PC-9 (cell line): Measurements from ENCODE around the gene MFSD6L. TPM values are rescaled to one million over a fixed set of nuclear protein-coding genes. Genes with fewer than 3 reads are reported as not detected.
"Not testable (repeated sequence)": the region's sequence is repeated elsewhere in the genome, so short reads cannot be mapped to it uniquely, and the experiment has no call there.

ENCODE experiments used
- BruUV-seq: library from RNA; stranded (reverse); fragments of 400-500 nt; replicated peaks from 2 replicates; lab custom pipeline; 2021; lab: Mats Ljungman, UMichigan
- CTCF ChIA-PET: fragments of 300-600 bp; sonication (Branson Sonifier 250); formaldehyde crosslinking; loops from one replicate; lab custom pipeline; 2022; ENCODE audit warnings: antibody characterized with exemption; lab: Charles Lee
- POLR2A ChIA-PET: fragments of 300-600 bp; sonication (Branson Sonifier 250); formaldehyde crosslinking; loops from one replicate; lab custom pipeline; 2022; ENCODE audit warnings: antibody characterized with exemption; ENCODE audit not compliant: unreplicated experiment; lab: Charles Lee
- DNase-seq, 2 experiments: peaks; one replicate each; pipeline versions ENCODE4 v3.0.0 to v3.0.0-alpha.2; 2015 to 2022; ENCODE audit warnings: mixed read lengths in 1 of 2
- H2AFZ ChIP-seq: fragments of 200-600 bp; sonication (generic); 2 replicates; pipeline ENCODE4 v1.8.1; 2017; ENCODE audit warnings: antibody characterized with exemption
- H3F3A ChIP-seq: fragments of 200-600 bp; sonication (generic); 2 replicates; pipeline ENCODE4 v1.8.1; 2017; ENCODE audit warnings: antibody characterized with exemption, mild to moderate bottlenecking, low read depth; ENCODE audit not compliant: insufficient read depth
- H3K27ac ChIP-seq: fragments of 200-600 bp; sonication (generic); 2 replicates; pipeline ENCODE4 v1.6.1; 2016; ENCODE audit warnings: mixed run types
- H3K27me3 ChIP-seq: fragments of 200-600 bp; sonication (generic); 2 replicates; pipeline ENCODE4 v1.6.1; 2016; ENCODE audit warnings: low read depth, mixed run types; ENCODE audit not compliant: insufficient read depth
- H3K36me3 ChIP-seq: fragments of 200-600 bp; sonication (generic); 2 replicates; pipeline ENCODE4 v1.6.1; 2016; ENCODE audit warnings: low read depth, mixed run types
- H3K4me1 ChIP-seq: fragments of 200-600 bp; sonication (generic); replicated peaks from 2 replicates; pipeline ENCODE4 v1.6.1; 2016; ENCODE audit warnings: mixed run types; ENCODE audit not compliant: insufficient read depth
- H3K4me2 ChIP-seq: fragments of 200-600 bp; sonication (generic); 2 replicates; pipeline ENCODE4 v1.6.1; 2017; ENCODE audit warnings: mixed run types
- H3K4me3 ChIP-seq: fragments of 200-600 bp; sonication (generic); 2 replicates; pipeline ENCODE4 v1.6.1; 2016; ENCODE audit warnings: mixed run types
- H3K79me2 ChIP-seq: fragments of 200-600 bp; sonication (generic); 2 replicates; pipeline ENCODE4 v1.6.1; 2017; ENCODE audit warnings: low read depth, mixed run types
- H3K9me2 ChIP-seq: fragments of 200-600 bp; sonication (generic); 2 replicates; pipeline ENCODE4 v1.8.1; 2017; ENCODE audit warnings: mild to moderate bottlenecking; ENCODE audit not compliant: insufficient read depth
- H3K9me3 ChIP-seq: fragments of 200-600 bp; sonication (generic); 2 replicates; pipeline ENCODE4 v1.8.1; 2016; ENCODE audit warnings: low read depth; ENCODE audit not compliant: insufficient read depth
- H4K20me1 ChIP-seq: fragments of 200-600 bp; sonication (generic); 2 replicates; pipeline ENCODE4 v1.8.1; 2017; ENCODE audit not compliant: insufficient read depth
- EZH2 ChIP-seq: fragments of 200-600 bp; sonication (generic); IDR thresholded peaks from 2 replicates; pipeline ENCODE4 v1.8.0; 2017; ENCODE audit warnings: antibody characterized with exemption, low read depth
- intact Hi-C: fragments of 100-400 bp; cut with micrococcal nuclease; formaldehyde crosslinking; loops from one replicate; pipeline ENCODE4 v1.10.0; 2022; ENCODE audit not compliant: unreplicated experiment
- total RNA-seq: library from RNA; stranded (reverse); gene quantifications from 2 replicates; pipeline ENCODE4 v1.2.3, GENCODE V29; 2021
- TF ChIP-seq, protein P1 (sequence below): fragments of 200-600 bp; sonication (generic); conservative IDR thresholded peaks from 2 replicates; pipeline ENCODE4 v1.6.1; 2017; ENCODE audit warnings: mixed run types, antibody characterized with exemption, mild to moderate bottlenecking, moderate library complexity

Gene MFSD6L
- total RNA-seq, 1 experiment from 2014 or later, result not detected

DNA sequence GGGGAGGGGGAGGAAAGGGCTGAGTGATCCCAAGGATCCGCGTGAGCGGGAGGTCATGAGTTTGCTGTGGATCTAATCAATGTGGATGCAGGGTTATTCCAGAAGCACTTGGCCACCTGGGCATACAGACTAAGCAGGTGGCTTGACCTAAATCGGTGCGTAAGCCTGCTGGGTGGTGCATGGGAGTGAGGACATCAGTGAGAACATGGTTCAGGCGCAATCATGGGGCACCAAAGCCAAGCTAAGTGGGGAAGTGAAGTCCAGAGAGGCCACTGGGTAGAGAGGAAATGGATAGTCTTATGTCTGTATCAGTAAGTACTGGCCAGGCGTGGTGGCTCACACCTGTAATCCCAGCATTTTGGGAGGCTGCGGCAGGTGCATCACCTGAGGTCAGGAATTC lies 18.9 kb upstream of the MFSD6L start:
- Histone ChIP-seq H3K27ac (no peak overlapping the region), H3K36me3 (no peaks in the 10 kb centered on the region), H3F3A (no peaks in the 10 kb centered on the region), H3K79me2 (no peaks in the 10 kb centered on the region), H3K9me2 (no peaks in the 10 kb centered on the region), H3K4me2 (no peak overlapping the region), H4K20me1 (no peaks in the 10 kb centered on the region), H3K4me1 (no peaks in the 10 kb centered on the region), H2AFZ (no peak overlapping the region), H3K4me3 (no peak overlapping the region), H3K27me3 (peaks cover 14% of the 10 kb centered on the region; the same call in 1 of the 2 replicates), H3K9me3 (no peaks in the 10 kb centered on the region)
- CTCF ChIA-PET, result no interaction called here
- TF ChIP-seq, protein P1, sequence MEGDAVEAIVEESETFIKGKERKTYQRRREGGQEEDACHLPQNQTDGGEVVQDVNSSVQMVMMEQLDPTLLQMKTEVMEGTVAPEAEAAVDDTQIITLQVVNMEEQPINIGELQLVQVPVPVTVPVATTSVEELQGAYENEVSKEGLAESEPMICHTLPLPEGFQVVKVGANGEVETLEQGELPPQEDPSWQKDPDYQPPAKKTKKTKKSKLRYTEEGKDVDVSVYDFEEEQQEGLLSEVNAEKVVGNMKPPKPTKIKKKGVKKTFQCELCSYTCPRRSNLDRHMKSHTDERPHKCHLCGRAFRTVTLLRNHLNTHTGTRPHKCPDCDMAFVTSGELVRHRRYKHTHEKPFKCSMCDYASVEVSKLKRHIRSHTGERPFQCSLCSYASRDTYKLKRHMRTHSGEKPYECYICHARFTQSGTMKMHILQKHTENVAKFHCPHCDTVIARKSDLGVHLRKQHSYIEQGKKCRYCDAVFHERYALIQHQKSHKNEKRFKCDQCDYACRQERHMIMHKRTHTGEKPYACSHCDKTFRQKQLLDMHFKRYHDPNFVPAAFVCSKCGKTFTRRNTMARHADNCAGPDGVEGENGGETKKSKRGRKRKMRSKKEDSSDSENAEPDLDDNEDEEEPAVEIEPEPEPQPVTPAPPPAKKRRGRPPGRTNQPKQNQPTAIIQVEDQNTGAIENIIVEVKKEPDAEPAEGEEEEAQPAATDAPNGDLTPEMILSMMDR, result no peak
- no peak for TF ChIP-seq EZH2
- no TSS peak for BruUV-seq
- intact Hi-C loops, result no loop called here
- DNase-seq, result no peak
- POLR2A ChIA-PET, result no interaction called here

DNA sequence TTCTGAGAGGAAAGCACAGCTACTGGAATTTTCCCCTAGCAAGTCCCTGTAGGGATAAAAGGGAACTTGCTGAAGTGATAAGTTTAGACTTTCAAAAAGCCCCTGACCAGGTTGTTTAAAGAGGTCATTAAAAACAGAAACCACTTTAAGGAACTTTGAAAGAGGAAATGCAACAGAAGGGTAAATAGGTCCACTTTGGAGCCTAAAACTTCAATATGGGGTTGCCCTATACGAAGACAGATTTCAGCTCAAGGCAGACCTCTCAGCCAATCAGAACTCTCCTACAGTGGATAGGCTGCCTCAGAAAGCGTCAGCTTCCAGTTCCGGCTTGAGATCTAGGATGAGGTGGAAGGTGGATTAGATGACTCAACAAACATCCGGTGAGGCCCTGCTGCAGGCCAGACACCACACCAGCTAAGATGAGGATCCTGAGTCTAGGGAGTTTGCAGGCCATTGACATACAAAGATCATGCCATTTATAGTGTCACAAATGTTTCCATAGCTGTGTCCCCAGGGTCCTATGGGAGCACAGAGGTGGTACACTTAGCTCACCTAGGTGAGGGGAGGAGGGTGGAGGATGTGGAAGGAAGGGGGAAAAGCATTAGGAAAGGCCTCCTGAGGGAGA lies 7.9 kb upstream of the MFSD6L start:
- no peak for TF ChIP-seq EZH2
- TF ChIP-seq, protein P1, result no peak
- Histone ChIP-seq H3K27ac (no peak overlapping the region), H3K9me3 (no peaks in the 10 kb centered on the region), H3K36me3 (no peaks in the 10 kb centered on the region), H3K4me1 (no peaks in the 10 kb centered on the region), H3F3A (no peaks in the 10 kb centered on the region), H3K79me2 (no peaks in the 10 kb centered on the region), H3K27me3 (peaks cover 20% of the 10 kb centered on the region), H2AFZ (no peak overlapping the region), H4K20me1 (no peaks in the 10 kb centered on the region), H3K9me2 (no peaks in the 10 kb centered on the region), H3K4me3 (no peak overlapping the region), H3K4me2 (no peak overlapping the region)
- ChIA-PET CTCF (no interaction called here), POLR2A (no interaction called here)
- no TSS peak for BruUV-seq
- intact Hi-C loops, result no loop called here
- DNase-seq, result no peak

DNA sequence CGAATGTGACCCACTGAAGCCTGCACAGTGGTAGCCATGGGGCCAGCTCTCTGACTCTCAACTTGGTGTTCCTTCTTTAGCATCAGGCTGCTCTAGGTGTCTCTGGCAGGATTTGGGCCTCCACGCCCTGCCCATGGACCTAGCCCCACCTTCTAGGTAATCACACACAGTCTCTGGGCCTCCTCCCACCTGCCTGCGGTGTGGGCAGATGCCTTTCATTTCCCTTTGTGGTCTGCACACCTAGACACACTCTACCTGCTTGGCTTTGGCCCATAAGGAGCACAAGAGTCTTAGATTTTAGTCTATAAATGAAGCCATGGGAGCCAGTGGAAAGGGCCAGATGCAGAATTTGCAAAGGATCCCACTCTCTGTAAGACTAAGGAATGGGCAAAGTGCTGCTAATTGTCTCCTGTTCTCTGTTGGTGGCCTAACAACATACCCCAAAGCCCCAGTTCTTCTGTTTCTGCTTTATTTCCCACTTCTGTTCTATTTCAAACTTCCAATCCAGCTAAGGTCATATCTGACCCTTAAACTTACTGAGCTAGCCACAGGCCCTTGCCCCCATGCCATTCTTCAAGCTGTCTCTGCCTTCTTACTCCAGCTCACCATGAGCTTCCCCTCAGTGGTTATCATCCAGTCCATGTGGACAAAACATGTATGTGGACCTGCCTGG lies 7.2 kb upstream of the MFSD6L start:
- Histone ChIP-seq H3K9me3 (no peaks in the 10 kb centered on the region), H3K4me2 (no peak overlapping the region), H3K79me2 (no peaks in the 10 kb centered on the region), H4K20me1 (no peaks in the 10 kb centered on the region), H2AFZ (no peak overlapping the region), H3K4me3 (no peak overlapping the region), H3F3A (no peaks in the 10 kb centered on the region), H3K36me3 (no peaks in the 10 kb centered on the region), H3K27ac (no peak overlapping the region), H3K9me2 (no peaks in the 10 kb centered on the region), H3K4me1 (no peaks in the 10 kb centered on the region), H3K27me3 (peaks cover 20% of the 10 kb centered on the region)
- intact Hi-C loops, result no loop called here
- ChIA-PET POLR2A (no interaction called here), CTCF (no interaction called here)
- no peak for DNase-seq
- no TSS peak for BruUV-seq
- TF ChIP-seq, protein P1, result no peak

DNA sequence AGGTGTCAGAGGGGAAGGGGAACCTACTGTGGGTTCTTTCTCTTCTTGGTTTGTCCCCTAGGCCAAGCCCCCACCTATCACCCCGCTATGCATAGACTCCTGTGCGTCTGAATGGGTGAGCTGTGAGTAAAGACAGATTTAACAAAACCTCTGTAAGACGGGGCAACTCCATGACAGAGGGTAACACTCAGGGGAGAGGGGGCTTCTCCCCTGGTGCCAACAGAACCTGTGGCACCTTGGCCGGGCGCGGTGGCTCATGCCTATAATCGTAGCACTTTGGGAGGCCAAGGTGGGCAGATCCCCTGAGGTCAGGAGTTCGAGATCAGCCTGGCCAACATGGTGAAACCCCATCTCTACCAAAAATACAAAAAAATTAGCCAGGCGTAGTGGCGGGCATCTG lies 6.2 kb upstream of the MFSD6L start:
- H2AFZ ChIP-seq, H3K9me3 ChIP-seq, BruUV-seq, H3K4me2 ChIP-seq, H3K36me3 ChIP-seq, H3F3A ChIP-seq, POLR2A ChIA-PET, H3K9me2 ChIP-seq, H3K27ac ChIP-seq, H4K20me1 ChIP-seq, H3K4me1 ChIP-seq, H3K79me2 ChIP-seq, DNase-seq, CTCF ChIA-PET, H3K4me3 ChIP-seq, intact Hi-C loops: not testable (repeated sequence)
- H3K27me3 ChIP-seq, result peaks cover 20% of the 10 kb centered on the region
